ENCODE results near the gene CTNNA3. TPM values are rescaled to one million over a fixed set of nuclear protein-coding genes. Genes with fewer than 3 reads are reported as not detected.

Gene CTNNA3
- total and polyA plus RNA-seq, 2 donors (not counting 3 experiments of a cell fraction or from before 2014, with no cell fraction given) = not detected

DNA sequence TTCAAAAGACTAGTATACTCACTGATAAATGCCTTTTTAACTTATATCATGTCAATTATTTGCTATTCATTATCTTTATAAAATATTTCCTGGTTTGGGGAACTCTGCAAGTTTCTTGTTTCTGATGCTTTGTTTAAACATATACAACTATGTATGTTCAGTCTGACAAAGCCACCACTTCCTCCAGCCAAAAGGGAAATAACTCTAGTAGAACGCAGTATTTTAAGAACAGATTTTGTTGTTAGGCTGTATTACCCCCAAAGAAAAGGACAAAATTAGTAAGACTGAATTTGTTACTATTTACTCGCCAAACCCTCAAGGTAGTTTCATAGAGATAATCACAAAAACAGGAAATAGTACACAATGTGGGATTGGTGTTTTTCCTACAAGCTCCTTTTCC is 691.3 kb downstream of the CTNNA3 start:
- H3K4me3 ChIP-seq (replicated peaks in 1 of 3; ENCODE audit: insufficient read depth in 1 of 3, low read depth in 1 of 3, low read length in 3 of 3) = no peak overlapping the region
- ChIA-PET POLR2A (no interaction called here), CTCF (no interaction called here)
- TF ChIP-seq, protein P1, sequence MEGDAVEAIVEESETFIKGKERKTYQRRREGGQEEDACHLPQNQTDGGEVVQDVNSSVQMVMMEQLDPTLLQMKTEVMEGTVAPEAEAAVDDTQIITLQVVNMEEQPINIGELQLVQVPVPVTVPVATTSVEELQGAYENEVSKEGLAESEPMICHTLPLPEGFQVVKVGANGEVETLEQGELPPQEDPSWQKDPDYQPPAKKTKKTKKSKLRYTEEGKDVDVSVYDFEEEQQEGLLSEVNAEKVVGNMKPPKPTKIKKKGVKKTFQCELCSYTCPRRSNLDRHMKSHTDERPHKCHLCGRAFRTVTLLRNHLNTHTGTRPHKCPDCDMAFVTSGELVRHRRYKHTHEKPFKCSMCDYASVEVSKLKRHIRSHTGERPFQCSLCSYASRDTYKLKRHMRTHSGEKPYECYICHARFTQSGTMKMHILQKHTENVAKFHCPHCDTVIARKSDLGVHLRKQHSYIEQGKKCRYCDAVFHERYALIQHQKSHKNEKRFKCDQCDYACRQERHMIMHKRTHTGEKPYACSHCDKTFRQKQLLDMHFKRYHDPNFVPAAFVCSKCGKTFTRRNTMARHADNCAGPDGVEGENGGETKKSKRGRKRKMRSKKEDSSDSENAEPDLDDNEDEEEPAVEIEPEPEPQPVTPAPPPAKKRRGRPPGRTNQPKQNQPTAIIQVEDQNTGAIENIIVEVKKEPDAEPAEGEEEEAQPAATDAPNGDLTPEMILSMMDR (IDR thresholded peaks at IDR 0.05; ENCODE audit: extremely low read depth in 1 of 2, insufficient read depth in 1 of 2, low read depth in 1 of 2, low read length in 2 of 2) = no peak
- TF ChIP-seq POLR2AphosphoS5 (IDR thresholded peaks at IDR 0.05; ENCODE audit: insufficient read depth, low read depth, low read length) (no peak), MYC (IDR thresholded peaks at IDR 0.05; ENCODE audit: low read depth, low read length) (no peak), GATA2 (IDR thresholded peaks at IDR 0.05; ENCODE audit: insufficient read depth, insufficient read length, low read depth, low read length) (no peak)
- dilution Hi-C loops (cut with MboI; ENCODE audit: extremely low pct_ligation_motif_present, low sequenced_read_pairs) (no loop called here), intact Hi-C loops (cut with micrococcal nuclease) (no loop called here)
- H4K20me1 ChIP-seq (replicated peaks; ENCODE audit: control insufficient read depth, extremely low read depth, insufficient read depth, low read length) = no peaks in the 10 kb centered on the region
- FAIRE-seq = no peak
- H3K9ac ChIP-seq (replicated peaks; ENCODE audit: extremely low read depth, insufficient read depth, low read length) = no peak overlapping the region
- no peaks in the 10 kb centered on the region for H3K9me3 ChIP-seq (replicated peaks; ENCODE audit: control insufficient read depth, insufficient read depth, low read length)
- no peaks in the 10 kb centered on the region for H3K27me3 ChIP-seq (ENCODE audit: control insufficient read depth in 2 of 2, insufficient read depth in 2 of 2, low read length in 2 of 2)
- H3K9me1 ChIP-seq (replicated peaks; ENCODE audit: control insufficient read depth, extremely low read depth, insufficient read depth, low read length) = no peaks in the 10 kb centered on the region
- no peak overlapping the region for H3K4me2 ChIP-seq (ENCODE audit: insufficient read depth, low read length)
- no peak overlapping the region for H2AFZ ChIP-seq (ENCODE audit: low read depth, low read length)
- no peak for DNase-seq (ENCODE audit: low read depth, low spot score)
- H3K36me3 ChIP-seq (ENCODE audit: control insufficient read depth in 2 of 2, extremely low read depth in 1 of 2, insufficient read depth in 2 of 2, low read length in 2 of 2) = no peaks in the 10 kb centered on the region
- H3K27ac ChIP-seq (ENCODE audit: insufficient read depth, low read depth, low read length) = no peak overlapping the region
- no TSS peak for BruUV-seq (replicated peaks)
- no peaks in the 10 kb centered on the region for H3K79me2 ChIP-seq (ENCODE audit: control insufficient read depth, insufficient read depth, low read length)
- H3K4me1 ChIP-seq (ENCODE audit: control insufficient read depth, extremely low read depth, insufficient read depth, low read length) = no peaks in the 10 kb centered on the region

DNA sequence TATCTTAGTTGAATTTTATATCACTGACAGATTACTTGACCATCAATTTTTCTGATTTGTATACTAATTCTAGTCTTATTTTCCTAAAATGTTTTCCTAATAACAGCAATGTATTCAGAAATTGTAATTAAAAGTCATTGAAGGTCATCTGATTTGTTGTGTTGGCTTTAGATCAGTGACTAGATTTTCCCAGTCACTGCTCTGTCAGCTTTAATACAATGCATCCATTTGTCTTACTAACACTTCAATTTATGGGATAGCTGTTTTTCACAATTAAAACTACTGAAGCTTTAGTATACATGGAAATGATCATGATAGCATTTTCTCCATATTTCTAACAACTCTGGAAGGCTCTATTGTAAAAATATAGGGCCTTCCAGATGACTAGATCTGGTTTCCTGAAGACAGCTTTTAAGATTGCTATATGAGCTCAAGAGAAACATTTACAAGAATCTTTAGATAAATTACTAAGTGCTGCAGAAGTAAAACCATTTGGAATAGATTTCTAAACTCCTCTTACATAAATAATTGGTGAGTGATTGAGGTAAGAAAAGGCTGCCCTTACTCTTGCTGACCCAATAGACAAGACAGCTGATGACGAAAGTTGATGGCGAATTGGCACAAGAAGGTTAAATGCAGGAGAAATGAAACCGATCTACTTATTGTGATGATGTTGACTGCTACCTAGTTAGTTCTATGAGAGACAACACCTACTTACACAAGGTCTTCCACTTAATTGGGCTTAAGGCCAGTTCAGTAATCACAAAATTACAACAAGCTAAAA is 696.0 kb downstream of the CTNNA3 start:
- BruUV-seq (replicated peaks) = no TSS peak
- no peaks in the 10 kb centered on the region for H3K27me3 ChIP-seq (ENCODE audit: control insufficient read depth in 2 of 2, insufficient read depth in 2 of 2, low read length in 2 of 2)
- H3K9me3 ChIP-seq (replicated peaks; ENCODE audit: control insufficient read depth, insufficient read depth, low read length) = no peaks in the 10 kb centered on the region
- H3K9me1 ChIP-seq (replicated peaks; ENCODE audit: control insufficient read depth, extremely low read depth, insufficient read depth, low read length) = no peaks in the 10 kb centered on the region
- DNase-seq (ENCODE audit: low read depth, low spot score) (no peak), FAIRE-seq (no peak)
- no peak overlapping the region for H3K9ac ChIP-seq (replicated peaks; ENCODE audit: extremely low read depth, insufficient read depth, low read length)
- intact Hi-C loops (cut with micrococcal nuclease) (no loop called here), dilution Hi-C loops (cut with MboI; ENCODE audit: extremely low pct_ligation_motif_present, low sequenced_read_pairs) (no loop called here)
- no peak overlapping the region for H3K27ac ChIP-seq (ENCODE audit: insufficient read depth, low read depth, low read length)
- no peaks in the 10 kb centered on the region for H3K4me1 ChIP-seq (ENCODE audit: control insufficient read depth, extremely low read depth, insufficient read depth, low read length)
- H3K79me2 ChIP-seq (ENCODE audit: control insufficient read depth, insufficient read depth, low read length) = no peaks in the 10 kb centered on the region
- POLR2A ChIA-PET = no interaction called here
- H4K20me1 ChIP-seq (replicated peaks; ENCODE audit: control insufficient read depth, extremely low read depth, insufficient read depth, low read length) = no peaks in the 10 kb centered on the region
- no peak overlapping the region for H3K4me2 ChIP-seq (ENCODE audit: insufficient read depth, low read length)
- CTCF ChIA-PET = no interaction called here
- no peak overlapping the region for H2AFZ ChIP-seq (ENCODE audit: low read depth, low read length)
- TF ChIP-seq, protein P1 (IDR thresholded peaks at IDR 0.05; ENCODE audit: extremely low read depth in 1 of 2, insufficient read depth in 1 of 2, low read depth in 1 of 2, low read length in 2 of 2) = no peak
- TF ChIP-seq JUN (IDR thresholded peaks at IDR 0.05; ENCODE audit: borderline replicate concordance, insufficient read depth, insufficient read length, low read depth) = no peak
- TF ChIP-seq POLR2AphosphoS5 (IDR thresholded peaks at IDR 0.05; ENCODE audit: insufficient read depth, low read depth, low read length) = no peak
- TF ChIP-seq, protein P2, sequence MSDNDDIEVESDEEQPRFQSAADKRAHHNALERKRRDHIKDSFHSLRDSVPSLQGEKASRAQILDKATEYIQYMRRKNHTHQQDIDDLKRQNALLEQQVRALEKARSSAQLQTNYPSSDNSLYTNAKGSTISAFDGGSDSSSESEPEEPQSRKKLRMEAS (IDR thresholded peaks at IDR 0.05; ENCODE audit: insufficient read depth, insufficient read length) = no peak
- no peak for TF ChIP-seq MYC (IDR thresholded peaks at IDR 0.05; ENCODE audit: low read depth, low read length)
- no peak for TF ChIP-seq POLR2A (IDR thresholded peaks at IDR 0.05; ENCODE audit: low read depth, low read length)
- TF ChIP-seq GATA2 (IDR thresholded peaks at IDR 0.05; ENCODE audit: insufficient read depth, insufficient read length, low read depth, low read length) = no peak
- TF ChIP-seq FOS (IDR thresholded peaks at IDR 0.05; ENCODE audit: borderline replicate concordance, insufficient read depth, low read length) = no peak
- no peak for TF ChIP-seq EZH2 (IDR thresholded peaks at IDR 0.05; ENCODE audit: borderline replicate concordance, low read depth, low read length, severe bottlenecking)
- no peaks in the 10 kb centered on the region for H3K36me3 ChIP-seq (ENCODE audit: control insufficient read depth in 2 of 2, extremely low read depth in 1 of 2, insufficient read depth in 2 of 2, low read length in 2 of 2)
- no peak overlapping the region for H3K4me3 ChIP-seq (replicated peaks in 1 of 3; ENCODE audit: insufficient read depth in 1 of 3, low read depth in 1 of 3, low read length in 3 of 3)
